Esophagus muscularis mucosa (tissue), 4 donors: Measurements from ENCODE around the gene LDAH. TPM values are rescaled to one million over a fixed set of nuclear protein-coding genes. Genes with fewer than 3 reads are reported as not detected.

Source experiments
- DNase-seq: peaks from one replicate; pipeline ENCODE4 v3.0.0-alpha.2; 2017; ENCODE audit errors: extremely low spot score
- H3K27ac ChIP-seq, 4 donors: fragments of 200-600 bp; sonication (generic); replicated peaks in 1 of 4; 1 replicate in 3 of 4; 2 replicates in 1 of 4; pipeline ENCODE4 v1.5.1; 2016 to 2019; ENCODE audit warnings: mild to moderate bottlenecking in 1 of 4
- H3K27me3 ChIP-seq, 4 donors: fragments of 200-600 bp; sonication (generic); one replicate each; pipeline versions ENCODE4 v1.5.1 to v1.6.0; 2016 to 2019
- H3K36me3 ChIP-seq, 4 donors: fragments of 200-600 bp; sonication (generic); one replicate each; pipeline ENCODE4 v1.5.1; 2016 to 2019
- H3K4me1 ChIP-seq, 4 donors: fragments of 200-600 bp; sonication (generic); one replicate each; pipeline ENCODE4 v1.5.1; 2016 to 2019
- H3K4me3 ChIP-seq, 4 donors: fragments of 200-600 bp; sonication (generic); 1 replicate in 2 of 4; 2 replicates in 2 of 4; pipeline ENCODE4 v1.5.1; 2016 to 2019; ENCODE audit warnings: mild to moderate bottlenecking in 4 of 4, moderate library complexity in 1 of 4
- H3K9me3 ChIP-seq, 4 donors: fragments of 200-600 bp; sonication (generic); 1 replicate in 3 of 4; 2 replicates in 1 of 4; pipeline ENCODE4 v1.5.1; 2016 to 2019
- CTCF ChIP-seq, 3 experiments: fragments of 200-600 bp in 2 of 3; fragments of 450-650 bp in 1 of 3; sonication (generic) in 2 of 3; IDR thresholded peaks; one replicate each; pipeline ENCODE4 v1.5.1; 2017 to 2019; ENCODE audit warnings: antibody characterized with exemption in 3 of 3, mild to moderate bottlenecking in 2 of 3, moderate library complexity in 1 of 3
- EP300 ChIP-seq: sonication (generic); formaldehyde crosslinking; IDR thresholded peaks from one replicate; pipeline ENCODE4 v1.6.1; 2017; ENCODE audit warnings: antibody characterized with exemption
- POLR2A ChIP-seq: fragments of 450-650 bp; IDR thresholded peaks from one replicate; pipeline ENCODE4 v1.6.1; 2017; ENCODE audit warnings: antibody characterized with exemption, moderate library complexity, mild to moderate bottlenecking, low read depth
- POLR2AphosphoS5 ChIP-seq, 2 donors: sonication (generic); formaldehyde crosslinking; IDR thresholded peaks; one replicate each; pipeline ENCODE4 v1.6.1; 2017; ENCODE audit warnings: antibody characterized with exemption in 2 of 2
- WGBS: methylation state at CpG from one replicate; pipeline ENCODE4 v1.1.5; 2018; 5-methylcytosine and 5-hydroxymethylcytosine counted together
- intact Hi-C: fragments of 100-400 bp; cut with DNase I; formaldehyde crosslinking; loops from one replicate; pipeline ENCODE4 v1.15.1; 2023
- total RNA-seq, 4 donors: library from RNA; depleted of rRNA; stranded (reverse); fragments of >200 nt; gene quantifications; one replicate each; pipeline versions ENCODE4 v1.1.0 to v1.2.1, GENCODE V29; 2016

Gene LDAH
- total RNA-seq, 4 donors from 2014 or later: 7.9 to 13.7 (median 11.9) TPM

- Histone ChIP-seq H3K36me3 (peaks cover 0 to 18% (median 10%) of the 10 kb centered on the region in 4 donors), H3K27ac (no peak overlapping the region), H3K4me3 (no peak overlapping the region), H3K9me3 (no peaks in the 10 kb centered on the region), H3K4me1 (peaks cover 2 to 10% (median 5%) of the 10 kb centered on the region in 4 donors), H3K27me3 (no peaks in the 10 kb centered on the region)
- DNase-seq: no peak
- WGBS: 93% methylated on average over 7 of the region's 10 CpGs
- TF ChIP-seq CTCF (IDR thresholded peaks at IDR 0.05) (no peak), POLR2AphosphoS5 (IDR thresholded peaks at IDR 0.05) (no peak), POLR2A (no peak), EP300 (no peak)
- intact Hi-C loops: loop anchor here (5.0 kb wide), 1 partner anchor 436 kb away; no protein-coding TSS in a partner anchor
Measured at GRCh38 chr2:20680744-20681375, 142.0 kb downstream of the LDAH start.

- Histone ChIP-seq H3K27ac (no peak overlapping the region), H3K9me3 (no peaks in the 10 kb centered on the region), H3K27me3 (peaks cover 0 to 16% (median under 1%) of the 10 kb centered on the region in 4 donors), H3K4me3 (no peak overlapping the region), H3K4me1 (peaks cover 15 to 21% (median 18%) of the 10 kb centered on the region in 4 donors), H3K36me3 (peaks cover 0 to 5% (median 1%) of the 10 kb centered on the region in 4 donors)
- DNase-seq: no peak
- TF ChIP-seq POLR2AphosphoS5 (IDR thresholded peaks at IDR 0.05) (no peak), CTCF (IDR thresholded peaks at IDR 0.05) (no peak), POLR2A (no peak), EP300 (no peak)
- intact Hi-C loops: no loop called here
- 76% methylated on average over 2 of the region's 2 CpGs for WGBS
Measured at GRCh38 chr2:20678780-20679179, 144.1 kb downstream of the LDAH start.

- DNase-seq: no peak
- no peak overlapping the region for H3K4me3 ChIP-seq
- TF ChIP-seq POLR2AphosphoS5 (IDR thresholded peaks at IDR 0.05) (no peak), EP300 (no peak), POLR2A (no peak)
- intact Hi-C loops: no loop called here
- peaks cover 0 to 5% (median 1%) of the 10 kb centered on the region in 4 donors for H3K36me3 ChIP-seq
- H3K4me1 ChIP-seq: peaks cover 15 to 21% (median 18%) of the 10 kb centered on the region in 4 donors
- 88% methylated on average over 1 of the region's 1 CpG for WGBS
- H3K27ac ChIP-seq: no peak overlapping the region
- H3K27me3 ChIP-seq: peaks cover 0 to 24% (median 2%) of the 10 kb centered on the region in 4 donors
- H3K9me3 ChIP-seq: no peaks in the 10 kb centered on the region
Measured at GRCh38 chr2:20678086-20678395, 144.9 kb downstream of the LDAH start.

GRCh38 chr2:20677301-20678085, 145.4 kb downstream of the LDAH start:
- no peak overlapping the region for H3K27ac ChIP-seq
- intact Hi-C loops: no loop called here
- H3K9me3 ChIP-seq: no peaks in the 10 kb centered on the region
- TF ChIP-seq POLR2A: no peak
- no peak for TF ChIP-seq EP300
- no peak for TF ChIP-seq POLR2AphosphoS5 (IDR thresholded peaks at IDR 0.05)
- TF ChIP-seq CTCF (IDR thresholded peaks at IDR 0.05): no peak
- 81% methylated on average over 14 of the region's 15 CpGs for WGBS
- H3K36me3 ChIP-seq: peaks cover 0 to 5% (median 1%) of the 10 kb centered on the region in 4 donors
- H3K27me3 ChIP-seq: peaks cover 0 to 29% (median 5%) of the 10 kb centered on the region in 4 donors
- H3K4me3 ChIP-seq: no peak overlapping the region
- DNase-seq: no peak
- H3K4me1 ChIP-seq: peaks cover 15 to 25% (median 18%) of the 10 kb centered on the region in 4 donors
